Brain microvascular endothelial cell (primary cell): ENCODE results near the gene BACH2.

ENCODE experiments used
- DNase-seq: peaks from one replicate; pipeline ENCODE4 v3.0.0-alpha.2; 2020
- H3K27ac ChIP-seq: fragments of 250-450 bp; sonication (Bioruptor Pico); 2 replicates; pipeline ENCODE4 v1.5.1; 2020; ENCODE audit warnings: mild to moderate bottlenecking, moderate library complexity
- H3K27me3 ChIP-seq: fragments of 250-450 bp; sonication (Bioruptor Pico); replicated peaks from 2 replicates; pipeline ENCODE4 v1.5.1; 2020; ENCODE audit warnings: mild to moderate bottlenecking
- H3K36me3 ChIP-seq: fragments of 250-450 bp; sonication (Bioruptor Pico); replicated peaks from 2 replicates; pipeline ENCODE4 v1.5.1; 2020; ENCODE audit warnings: mild to moderate bottlenecking
- H3K4me3 ChIP-seq: 2 replicates; pipeline ENCODE4 v1.5.1; 2011; ENCODE audit warnings: low read depth, mild to moderate bottlenecking, control low read depth, low read length, moderate library complexity
- CTCF ChIP-seq: IDR thresholded peaks from 2 replicates; pipeline ENCODE4 v1.5.1; 2011; ENCODE audit warnings: low read depth, mild to moderate bottlenecking, moderate library complexity, low read length, control low read depth, inconsistent platforms; ENCODE audit errors: missing control alignments
- in situ Hi-C: cut with HindIII; loops from 2 replicates; pipeline ENCODE4 v1.10.0; 2017; ENCODE audit warnings: low sequenced_read_pairs, low pct_ligation_motif_present

BACH2 gene

GRCh38 chr6:90021711-90022110, 274.9 kb downstream of the BACH2 start:
- Histone ChIP-seq H3K4me3 (no peak overlapping the region), H3K36me3 (no peaks in the 10 kb centered on the region), H3K27me3 (no peaks in the 10 kb centered on the region), H3K27ac (no peak overlapping the region)
- no peak for TF ChIP-seq CTCF
- in situ Hi-C loops = no loop called here
- DNase-seq = no peak

GRCh38 chr6:90020746-90021145, 275.9 kb downstream of the BACH2 start:
- in situ Hi-C loops = no loop called here
- DNase-seq = no peak
- no peak overlapping the region for H3K27ac ChIP-seq
- no peaks in the 10 kb centered on the region for H3K36me3 ChIP-seq
- no peak overlapping the region for H3K4me3 ChIP-seq
- no peaks in the 10 kb centered on the region for H3K27me3 ChIP-seq
- TF ChIP-seq CTCF = no peak

- no peak overlapping the region for H3K4me3 ChIP-seq
- DNase-seq = no peak
- H3K36me3 ChIP-seq = no peaks in the 10 kb centered on the region
- no peaks in the 10 kb centered on the region for H3K27me3 ChIP-seq
- in situ Hi-C loops = no loop called here
- H3K27ac ChIP-seq = no peak overlapping the region
- no peak for TF ChIP-seq CTCF
Measured at GRCh38 chr6:90019216-90019615, 277.4 kb downstream of the BACH2 start.

GRCh38 chr6:90015883-90016282, 280.8 kb downstream of the BACH2 start:
- Histone ChIP-seq H3K4me3 (no peak overlapping the region), H3K27ac (no peak overlapping the region), H3K27me3 (no peaks in the 10 kb centered on the region), H3K36me3 (no peaks in the 10 kb centered on the region)
- TF ChIP-seq CTCF = no peak
- in situ Hi-C loops = no loop called here
- DNase-seq = no peak

GRCh38 chr6:90008908-90009501, 287.6 kb downstream of the BACH2 start:
- in situ Hi-C loops = no loop called here
- TF ChIP-seq CTCF = no peak
- no peaks in the 10 kb centered on the region for H3K36me3 ChIP-seq
- H3K27ac ChIP-seq = no peak overlapping the region
- H3K27me3 ChIP-seq = no peaks in the 10 kb centered on the region
- DNase-seq = peak; percentile 12
- H3K4me3 ChIP-seq = no peak overlapping the region
